Spleen (tissue), 7 donors: Measurements from ENCODE around the gene ID2.

Source experiments
- CTCF ChIP-seq, 11 experiments: fragments of 200-600 bp in 7 of 11; fragments of 450-650 bp in 4 of 11; sonication (generic) in 4 of 11; IDR thresholded peaks in 8 of 11; conservative IDR thresholded peaks in 3 of 11; 1 replicate in 7 of 11; 2 replicates in 4 of 11; pipeline versions ENCODE4 v1.4.0 to v1.8.0; 2016 to 2021; ENCODE audit warnings: antibody characterized with exemption in 11 of 11, inconsistent platforms in 4 of 11, mild to moderate bottlenecking in 1 of 11
- POLR2A ChIP-seq, 3 donors: fragments of 450-650 bp; IDR thresholded peaks; one replicate each; pipeline ENCODE4 v1.5.1; 2017; ENCODE audit warnings: antibody characterized with exemption in 3 of 3, mild to moderate bottlenecking in 1 of 3
- donor health status: DM: no; HTN: no; CAD: no; lungs with moderate emphysema.
- donor health status: DM: no; HTN: no; CAD: no.
- donor health status: DM: no; HTN: no; CAD: no.

DNA sequence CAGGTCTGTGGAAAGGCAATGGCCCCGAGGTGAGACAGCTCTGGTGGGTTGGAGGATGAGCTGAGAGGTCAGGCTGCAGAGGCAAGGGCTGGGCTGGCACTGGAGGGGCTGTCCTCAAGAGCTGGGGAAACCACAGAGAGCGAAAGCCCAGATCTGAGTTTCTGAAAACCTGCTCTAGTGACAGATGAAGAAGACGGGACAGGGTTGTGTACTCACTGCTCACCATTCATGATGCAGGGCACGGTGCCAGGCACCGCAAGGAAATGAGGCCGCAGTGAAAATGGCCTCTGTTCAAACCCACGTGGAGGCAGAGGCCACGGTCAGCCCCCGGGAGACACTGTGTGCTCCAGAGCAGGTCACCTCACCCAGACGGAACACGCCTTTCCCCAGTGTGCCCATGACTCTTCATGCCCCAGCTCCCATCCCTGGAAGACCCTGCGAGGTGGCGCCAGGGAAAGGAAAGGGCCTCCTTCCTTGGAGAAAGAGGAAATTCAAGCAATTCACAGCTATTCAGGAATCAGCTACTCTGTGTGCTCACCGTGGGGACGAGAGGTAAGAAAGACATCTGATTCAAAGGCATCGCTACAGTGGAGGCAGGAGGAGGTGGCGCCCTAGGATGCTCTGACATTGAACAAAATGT lies 24.3 kb upstream of the ID2 start:
- no peak for TF ChIP-seq CTCF (IDR thresholded peaks at IDR 0.05 in 8 of 11, conservative IDR thresholded peaks at IDR 0.05 in 3 of 11)
- TF ChIP-seq POLR2A (IDR thresholded peaks at IDR 0.05): no peak
